Measurements from ENCODE around the gene SEC16A.

DNA sequence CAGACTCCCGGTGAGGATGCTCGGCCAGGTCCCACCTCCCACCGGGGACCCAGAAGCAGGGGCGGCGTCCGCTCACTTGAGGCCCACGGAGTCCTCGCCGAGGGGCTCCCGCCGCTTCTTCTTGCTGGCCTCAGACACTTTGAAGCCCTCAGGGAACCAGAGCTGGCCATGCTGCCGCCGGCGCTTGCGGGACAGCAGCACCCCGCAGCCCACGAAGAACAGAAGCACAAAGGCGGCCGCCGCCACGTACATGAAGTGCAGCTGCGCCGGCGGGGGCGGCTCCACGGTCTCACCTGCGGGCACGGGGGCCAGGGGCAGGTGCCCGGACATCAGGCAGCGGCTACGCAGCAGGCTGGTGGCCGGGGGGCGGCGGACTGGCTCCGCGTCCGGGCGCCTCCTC, 19.4 kb upstream of the SEC16A start:
- TF ChIP-seq, protein P1, sequence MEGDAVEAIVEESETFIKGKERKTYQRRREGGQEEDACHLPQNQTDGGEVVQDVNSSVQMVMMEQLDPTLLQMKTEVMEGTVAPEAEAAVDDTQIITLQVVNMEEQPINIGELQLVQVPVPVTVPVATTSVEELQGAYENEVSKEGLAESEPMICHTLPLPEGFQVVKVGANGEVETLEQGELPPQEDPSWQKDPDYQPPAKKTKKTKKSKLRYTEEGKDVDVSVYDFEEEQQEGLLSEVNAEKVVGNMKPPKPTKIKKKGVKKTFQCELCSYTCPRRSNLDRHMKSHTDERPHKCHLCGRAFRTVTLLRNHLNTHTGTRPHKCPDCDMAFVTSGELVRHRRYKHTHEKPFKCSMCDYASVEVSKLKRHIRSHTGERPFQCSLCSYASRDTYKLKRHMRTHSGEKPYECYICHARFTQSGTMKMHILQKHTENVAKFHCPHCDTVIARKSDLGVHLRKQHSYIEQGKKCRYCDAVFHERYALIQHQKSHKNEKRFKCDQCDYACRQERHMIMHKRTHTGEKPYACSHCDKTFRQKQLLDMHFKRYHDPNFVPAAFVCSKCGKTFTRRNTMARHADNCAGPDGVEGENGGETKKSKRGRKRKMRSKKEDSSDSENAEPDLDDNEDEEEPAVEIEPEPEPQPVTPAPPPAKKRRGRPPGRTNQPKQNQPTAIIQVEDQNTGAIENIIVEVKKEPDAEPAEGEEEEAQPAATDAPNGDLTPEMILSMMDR (IDR thresholded peaks at IDR 0.05) = no peak
- TF ChIP-seq POLR2AphosphoS5 (IDR thresholded peaks at IDR 0.05) (no peak), POLR2A (IDR thresholded peaks at IDR 0.05) (no peak)

Data from suprapubic skin (tissue), 4 donors.